NCI-H146 treated with DMSO at 0.1 percent for 48 hours (cell line): ENCODE results near the gene SCN11A.

Experiments used
- DNase-seq: peaks from one replicate; lab custom pipeline; 2025; ENCODE audit not compliant: unreplicated experiment; lab: John Stamatoyannopoulos, UW

The SCN11A gene

GRCh38 chr3:39011191-39011736 lies 40.5 kb downstream of the SCN11A start:
- DNase-seq = no peak

GRCh38 chr3:39005295-39005694 lies 46.4 kb downstream of the SCN11A start:
- DNase-seq = no peak
